ENCODE measurements around the gene SNRNP27. TPM values are rescaled to one million over a fixed set of nuclear protein-coding genes. Genes with fewer than 3 reads are reported as not detected.
"Not testable (repeated sequence)": the region's sequence is repeated elsewhere in the genome, so short reads cannot be mapped to it uniquely, and the experiment has no call there.

SNRNP27 gene
- total and polyA plus RNA-seq, 9 donors, result 31.6 to 69.0 (median 39.0) TPM

DNA sequence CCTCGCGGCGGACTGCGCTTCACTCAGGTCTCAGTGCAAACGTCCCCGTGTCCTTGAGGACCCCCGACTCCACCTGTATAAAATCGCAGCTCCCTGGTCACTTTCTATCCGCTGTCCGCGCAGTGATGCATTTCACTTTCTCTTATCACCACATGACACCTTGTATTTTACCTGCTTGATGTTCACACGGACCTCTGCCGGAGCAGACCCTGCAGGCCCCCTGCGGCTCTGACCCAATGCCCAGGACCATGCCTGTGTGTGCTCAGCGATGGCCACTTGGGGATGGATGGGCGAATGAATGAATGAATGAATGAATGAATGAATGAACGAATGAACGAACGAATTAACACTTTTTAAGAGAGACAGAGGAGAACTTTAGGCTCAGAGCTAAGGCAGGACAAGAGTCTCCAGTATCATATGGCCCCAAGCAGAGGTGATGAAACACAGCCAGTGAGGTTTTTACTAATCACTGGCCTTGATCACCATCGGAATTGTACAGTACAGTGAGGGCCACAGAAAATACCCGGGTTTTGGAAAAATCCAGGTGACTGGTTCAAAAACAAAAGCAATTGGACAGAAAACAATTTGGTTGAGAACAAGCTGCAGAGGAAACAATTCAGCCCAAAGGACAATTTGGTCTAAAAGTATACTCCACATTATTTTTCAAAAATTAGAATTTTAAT lies 55.3 kb downstream of the SNRNP27 start:
- no peak overlapping the region for H3K4me3 ChIP-seq
- no peaks in the 10 kb centered on the region for H3K36me3 ChIP-seq
- TF ChIP-seq, protein P1, sequence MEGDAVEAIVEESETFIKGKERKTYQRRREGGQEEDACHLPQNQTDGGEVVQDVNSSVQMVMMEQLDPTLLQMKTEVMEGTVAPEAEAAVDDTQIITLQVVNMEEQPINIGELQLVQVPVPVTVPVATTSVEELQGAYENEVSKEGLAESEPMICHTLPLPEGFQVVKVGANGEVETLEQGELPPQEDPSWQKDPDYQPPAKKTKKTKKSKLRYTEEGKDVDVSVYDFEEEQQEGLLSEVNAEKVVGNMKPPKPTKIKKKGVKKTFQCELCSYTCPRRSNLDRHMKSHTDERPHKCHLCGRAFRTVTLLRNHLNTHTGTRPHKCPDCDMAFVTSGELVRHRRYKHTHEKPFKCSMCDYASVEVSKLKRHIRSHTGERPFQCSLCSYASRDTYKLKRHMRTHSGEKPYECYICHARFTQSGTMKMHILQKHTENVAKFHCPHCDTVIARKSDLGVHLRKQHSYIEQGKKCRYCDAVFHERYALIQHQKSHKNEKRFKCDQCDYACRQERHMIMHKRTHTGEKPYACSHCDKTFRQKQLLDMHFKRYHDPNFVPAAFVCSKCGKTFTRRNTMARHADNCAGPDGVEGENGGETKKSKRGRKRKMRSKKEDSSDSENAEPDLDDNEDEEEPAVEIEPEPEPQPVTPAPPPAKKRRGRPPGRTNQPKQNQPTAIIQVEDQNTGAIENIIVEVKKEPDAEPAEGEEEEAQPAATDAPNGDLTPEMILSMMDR (IDR thresholded peaks at IDR 0.05), result no peak
- no peak for TF ChIP-seq EP300 (IDR thresholded peaks at IDR 0.05)
- no peak for TF ChIP-seq POLR2A (IDR thresholded peaks at IDR 0.05)
- intact Hi-C loops (cut with DNase I), result no loop called here
- H3K27ac ChIP-seq, result no peak overlapping the region
- no peak for DNase-seq
- no peaks in the 10 kb centered on the region for H3K27me3 ChIP-seq
- no peaks in the 10 kb centered on the region for H3K4me1 ChIP-seq (ENCODE audit: insufficient read depth)
- no peaks in the 10 kb centered on the region for H3K9me3 ChIP-seq
- WGBS, 3 donors, result 38 to 65% (median 63%) methylated on average over 21 of the region's 21 CpGs

DNA sequence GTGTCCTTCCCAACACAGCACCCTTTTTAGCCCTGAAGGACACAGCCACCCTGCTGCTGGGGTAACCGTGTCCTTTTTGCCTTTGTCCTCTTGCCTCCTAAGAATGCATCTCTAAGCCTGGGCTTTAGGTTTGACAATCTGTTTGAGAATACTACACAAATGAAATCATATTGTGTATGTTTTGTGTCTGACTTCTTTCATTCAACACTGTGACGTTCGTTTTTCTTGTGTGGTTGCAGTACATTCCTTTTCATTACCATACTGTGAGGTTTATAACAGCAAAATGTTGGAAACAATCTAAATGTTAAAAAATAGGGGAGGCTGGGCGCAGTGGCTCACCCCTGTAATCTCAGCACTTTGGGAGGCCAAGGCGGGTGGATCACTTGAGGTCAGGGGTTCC lies 56.5 kb downstream of the SNRNP27 start:
- intact Hi-C loops (cut with DNase I), result no loop called here
- TF ChIP-seq EP300 (IDR thresholded peaks at IDR 0.05), result no peak
- no peak for TF ChIP-seq POLR2A (IDR thresholded peaks at IDR 0.05)
- TF ChIP-seq, protein P1 (IDR thresholded peaks at IDR 0.05), result no peak
- DNase-seq, result no peak

DNA sequence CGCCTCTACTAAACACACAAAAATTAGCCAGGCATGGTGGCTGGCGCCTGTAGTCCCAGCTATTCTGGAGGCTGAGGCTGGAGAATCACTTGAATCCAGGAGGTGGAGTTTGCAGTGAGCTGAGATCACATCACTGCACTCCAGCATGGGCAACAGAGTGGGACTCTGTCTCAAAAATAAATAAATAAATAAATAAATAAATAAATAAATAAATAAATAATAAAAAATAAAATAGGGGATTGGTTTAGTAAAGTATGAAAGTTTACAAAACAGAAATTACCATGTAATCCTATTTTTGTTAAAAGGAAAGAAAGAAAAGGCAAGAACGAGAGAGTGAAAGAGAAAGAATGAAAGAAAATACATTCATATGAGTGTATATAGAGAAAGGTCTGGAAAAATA lies 56.9 kb downstream of the SNRNP27 start:
- H3K27me3 ChIP-seq; H3K36me3 ChIP-seq; intact Hi-C loops (cut with DNase I); H3K4me3 ChIP-seq; H3K4me1 ChIP-seq (ENCODE audit: insufficient read depth); DNase-seq; H3K27ac ChIP-seq; H3K9me3 ChIP-seq: not testable (repeated sequence)
- 91 to 97% (median 93%) methylated on average over 3 of the region's 3 CpGs for WGBS, 3 donors

More for the DNA sequence above, 56.5 kb downstream of the SNRNP27 start:
- WGBS, 3 donors, result 73 to 79% (median 76%) methylated on average over 5 of the region's 5 CpGs
- Histone ChIP-seq H3K27ac (no peak overlapping the region), H3K36me3 (no peaks in the 10 kb centered on the region), H3K27me3 (no peaks in the 10 kb centered on the region), H3K9me3 (no peaks in the 10 kb centered on the region), H3K4me1 (ENCODE audit: insufficient read depth) (no peaks in the 10 kb centered on the region), H3K4me3 (no peak overlapping the region)

DNA sequence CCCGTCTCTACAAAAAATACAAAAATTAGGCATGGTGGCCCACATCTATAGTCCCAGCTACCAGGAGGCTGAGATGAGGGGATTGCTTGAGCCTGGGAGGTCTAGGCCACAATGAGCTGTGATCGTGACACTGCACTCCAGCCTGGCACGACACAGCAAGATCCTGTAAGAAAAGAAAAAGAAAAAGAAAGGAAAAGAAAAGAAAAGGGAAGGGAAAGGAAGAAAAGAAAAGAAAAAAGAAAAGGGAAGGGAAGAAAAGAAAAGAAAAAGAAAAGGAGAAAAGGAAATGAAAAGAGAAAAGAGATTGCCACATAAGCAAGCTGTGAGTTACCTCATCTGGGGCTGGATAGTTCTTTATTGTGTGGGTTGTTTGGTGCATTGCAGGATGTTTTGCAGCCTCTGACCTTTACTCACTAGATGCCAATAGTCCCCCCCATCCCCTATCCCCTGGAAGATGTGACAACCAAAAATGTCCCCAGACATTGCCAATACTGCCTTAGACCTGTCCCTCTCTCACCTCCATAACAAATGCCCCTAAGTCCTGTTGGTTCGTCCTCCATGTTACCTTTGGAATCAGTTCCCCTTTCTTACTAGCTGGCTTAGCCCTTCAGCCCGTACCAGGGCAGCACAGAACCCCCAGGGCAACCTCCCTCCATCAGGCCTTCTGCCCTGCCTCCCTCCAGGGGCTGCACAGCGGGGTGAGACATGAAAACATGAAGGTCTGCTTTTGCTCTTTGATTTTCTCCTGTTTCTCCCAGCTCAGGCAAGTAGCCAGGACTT lies 58.8 kb downstream of the SNRNP27 start:
- Histone ChIP-seq H3K27ac (no peak overlapping the region), H3K4me3 (no peak overlapping the region), H3K4me1 (ENCODE audit: insufficient read depth) (no peaks in the 10 kb centered on the region), H3K9me3 (no peaks in the 10 kb centered on the region), H3K36me3 (no peaks in the 10 kb centered on the region), H3K27me3 (no peaks in the 10 kb centered on the region)
- WGBS, 3 donors, result 83 to 91% (median 86%) methylated on average over 6 of the region's 6 CpGs
- intact Hi-C loops (cut with DNase I), result no loop called here
- DNase-seq, result no peak
- no peak for TF ChIP-seq EP300 (IDR thresholded peaks at IDR 0.05)
- TF ChIP-seq POLR2A (IDR thresholded peaks at IDR 0.05), result no peak
- TF ChIP-seq, protein P1 (IDR thresholded peaks at IDR 0.05), result no peak

DNA sequence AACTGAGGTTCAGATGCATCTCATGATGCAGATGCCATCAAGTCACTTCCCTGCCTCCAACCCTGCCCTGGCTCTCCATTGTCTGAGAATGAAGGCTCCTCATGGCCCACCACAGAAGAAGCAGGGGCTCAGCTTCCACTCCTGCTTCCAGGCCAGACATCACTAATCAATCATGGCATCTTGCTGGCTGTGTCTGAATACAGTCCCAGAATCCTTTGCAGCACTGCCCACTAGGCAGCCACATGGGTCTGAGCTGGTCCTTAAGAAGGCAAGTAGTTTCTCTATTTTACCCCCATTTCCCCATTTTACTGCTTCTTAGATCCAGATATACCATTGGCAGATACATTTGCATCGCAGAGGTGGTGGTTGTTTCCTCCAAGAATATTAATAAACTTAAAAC lies 60.3 kb downstream of the SNRNP27 start:
- DNase-seq, result no peak
- Histone ChIP-seq H3K4me3 (no peak overlapping the region), H3K27ac (no peak overlapping the region), H3K9me3 (no peaks in the 10 kb centered on the region), H3K27me3 (no peaks in the 10 kb centered on the region), H3K4me1 (ENCODE audit: insufficient read depth) (no peaks in the 10 kb centered on the region), H3K36me3 (no peaks in the 10 kb centered on the region)
- intact Hi-C loops (cut with DNase I), result loop anchor here in 1 of 4 donors (2.0 kb wide), 1 partner anchor 37 kb away; no protein-coding TSS in a partner anchor
- no peak for TF ChIP-seq EP300 (IDR thresholded peaks at IDR 0.05)
- 94 to 100% (median 100%) methylated on average over 1 of the region's 1 CpG for WGBS, 3 donors

Small RNA genes within 50 kb of the gene (small RNA-seq; reads per million reads assigned to genes)
- not detected for gene RPL23AP92

Other genes starting within 250 kb of the SNRNP27 start
- 10 to 100 TPM; 25.4 to 89.7 (median 77.1) TPM for gene ANXA4, start 151.8 kb upstream of the SNRNP27 start, total RNA-seq
- gene ANXA4, start 151.8 kb upstream of the SNRNP27 start, polyA plus RNA-seq, result 10 to 100 TPM; 43.4 to 71.8 TPM
- 10 to 100 TPM in 6 of 7 donors, 1 to 10 TPM in 1; 9.4 to 13.8 (median 12.2) TPM for gene GMCL1, start 64.3 kb upstream of the SNRNP27 start, total RNA-seq
- gene GMCL1, start 64.3 kb upstream of the SNRNP27 start, polyA plus RNA-seq, result 1 to 10 TPM; 6.9 to 9.1 TPM
- gene MXD1, start 21.2 kb downstream of the SNRNP27 start, total RNA-seq, result 10 to 100 TPM in 4 of 7 donors, 1 to 10 TPM in 3; 5.6 to 13.7 (median 10.1) TPM
- 1 to 10 TPM; 3.4 to 6.3 TPM for gene MXD1, start 21.2 kb downstream of the SNRNP27 start, polyA plus RNA-seq
- 1 to 10 TPM; 2.1 to 5.5 (median 4.4) TPM for gene ASPRV1, start 67.7 kb downstream of the SNRNP27 start, total RNA-seq
- gene ASPRV1, start 67.7 kb downstream of the SNRNP27 start, polyA plus RNA-seq, result 1 to 10 TPM; 1.1 to 4.5 TPM
- 100 to 1,000 TPM in 6 of 7 donors, 10 to 100 TPM in 1; 77.1 to 302 (median 267) TPM for gene PCBP1, start 193.5 kb downstream of the SNRNP27 start, total RNA-seq
- gene PCBP1, start 193.5 kb downstream of the SNRNP27 start, polyA plus RNA-seq, result 100 to 1,000 TPM; 207 to 272 TPM

All from ovary (tissue), 9 donors.